ENCODE measurements around the gene HPCA.
A peak's percentile ranks its signal among the peaks of the same experiment; 100 is the strongest.

Gene HPCA

GRCh38 chr1:32863881-32864245 lies 22.4 kb upstream of the HPCA start:
- Histone ChIP-seq H3K36me3 (ENCODE audit: control insufficient read depth in 1 of 2, insufficient read depth in 2 of 2, low read length in 2 of 2) (peaks cover 11 to 26% of the 10 kb centered on the region in 2 donors), H3K9ac (ENCODE audit: low read depth in 1 of 2, low read length in 2 of 2) (no peak overlapping the region), H3K4me1 (ENCODE audit: control insufficient read depth in 1 of 2, insufficient read depth in 2 of 2, low read length in 2 of 2) (no peaks in the 10 kb centered on the region), H3K4me3 (ENCODE audit: low read depth in 1 of 2, low read length in 2 of 2) (no peak overlapping the region), H3K27me3 (ENCODE audit: control insufficient read depth in 1 of 2, insufficient read depth in 2 of 2, low read length in 2 of 2) (no peaks in the 10 kb centered on the region), H3K9me3 (ENCODE audit: control insufficient read depth in 1 of 2, low read length in 2 of 2) (no peaks in the 10 kb centered on the region), H3K27ac (ENCODE audit: low read depth, low read length) (no peak overlapping the region)

GRCh38 chr1:32864375-32865019 lies 21.8 kb upstream of the HPCA start:
- H3K27me3 ChIP-seq (ENCODE audit: control insufficient read depth in 1 of 2, insufficient read depth in 2 of 2, low read length in 2 of 2), result peaks cover 0 to 2% of the 10 kb centered on the region in 2 donors
- no peaks in the 10 kb centered on the region for H3K9me3 ChIP-seq (ENCODE audit: control insufficient read depth in 1 of 2, low read length in 2 of 2)
- H3K4me3 ChIP-seq (ENCODE audit: low read depth in 1 of 2, low read length in 2 of 2), result no peak overlapping the region
- H3K4me1 ChIP-seq (ENCODE audit: control insufficient read depth in 1 of 2, insufficient read depth in 2 of 2, low read length in 2 of 2), result no peaks in the 10 kb centered on the region
- no peak overlapping the region for H3K9ac ChIP-seq (ENCODE audit: low read depth in 1 of 2, low read length in 2 of 2)
- H3K36me3 ChIP-seq (ENCODE audit: control insufficient read depth in 1 of 2, insufficient read depth in 2 of 2, low read length in 2 of 2), result peaks cover 5 to 23% of the 10 kb centered on the region in 2 donors
- no peak overlapping the region for H3K27ac ChIP-seq (ENCODE audit: low read depth, low read length)

- Histone ChIP-seq H3K27me3 (ENCODE audit: control insufficient read depth in 1 of 2, insufficient read depth in 2 of 2, low read length in 2 of 2) (peaks cover 6 to 12% of the 10 kb centered on the region in 2 donors), H3K4me1 (ENCODE audit: control insufficient read depth in 1 of 2, insufficient read depth in 2 of 2, low read length in 2 of 2) (peaks cover 0 to 6% of the 10 kb centered on the region in 2 donors), H3K27ac (ENCODE audit: low read depth, low read length) (no peak overlapping the region)
Measured at GRCh38 chr1:32865639-32866405, 20.5 kb upstream of the HPCA start.

GRCh38 chr1:32867151-32867550 lies 19.1 kb upstream of the HPCA start:
- Histone ChIP-seq H3K36me3 (ENCODE audit: control insufficient read depth in 1 of 2, insufficient read depth in 2 of 2, low read length in 2 of 2) (peaks cover 0 to 15% of the 10 kb centered on the region in 2 donors), H3K27me3 (ENCODE audit: control insufficient read depth in 1 of 2, insufficient read depth in 2 of 2, low read length in 2 of 2) (peaks cover 16 to 24% of the 10 kb centered on the region in 2 donors), H3K9ac (ENCODE audit: low read depth in 1 of 2, low read length in 2 of 2) (no peak overlapping the region), H3K27ac (ENCODE audit: low read depth, low read length) (no peak overlapping the region), H3K4me1 (ENCODE audit: control insufficient read depth in 1 of 2, insufficient read depth in 2 of 2, low read length in 2 of 2) (peaks cover 0 to 10% of the 10 kb centered on the region in 2 donors), H3K9me3 (ENCODE audit: control insufficient read depth in 1 of 2, low read length in 2 of 2) (no peaks in the 10 kb centered on the region), H3K4me3 (ENCODE audit: low read depth in 1 of 2, low read length in 2 of 2) (no peak overlapping the region)

More at GRCh38 chr1:32865639-32866405, 20.5 kb upstream of the HPCA start:
- Histone ChIP-seq H3K9ac (ENCODE audit: low read depth in 1 of 2, low read length in 2 of 2) (no peak overlapping the region), H3K4me3 (ENCODE audit: low read depth in 1 of 2, low read length in 2 of 2) (no peak overlapping the region), H3K36me3 (ENCODE audit: control insufficient read depth in 1 of 2, insufficient read depth in 2 of 2, low read length in 2 of 2) (peaks cover 5 to 21% of the 10 kb centered on the region in 2 donors), H3K9me3 (ENCODE audit: control insufficient read depth in 1 of 2, low read length in 2 of 2) (no peaks in the 10 kb centered on the region)

- no peak overlapping the region for H3K27ac ChIP-seq (ENCODE audit: low read depth, low read length)
- no peak overlapping the region for H3K4me3 ChIP-seq (ENCODE audit: low read depth in 1 of 2, low read length in 2 of 2)
- peaks cover 17 to 24% of the 10 kb centered on the region in 2 donors for H3K27me3 ChIP-seq (ENCODE audit: control insufficient read depth in 1 of 2, insufficient read depth in 2 of 2, low read length in 2 of 2)
- no peak overlapping the region for H3K9ac ChIP-seq (ENCODE audit: low read depth in 1 of 2, low read length in 2 of 2)
- H3K36me3 ChIP-seq (ENCODE audit: control insufficient read depth in 1 of 2, insufficient read depth in 2 of 2, low read length in 2 of 2), result peaks cover 0 to 10% of the 10 kb centered on the region in 2 donors
- no peaks in the 10 kb centered on the region for H3K9me3 ChIP-seq (ENCODE audit: control insufficient read depth in 1 of 2, low read length in 2 of 2)
- H3K4me1 ChIP-seq (ENCODE audit: control insufficient read depth in 1 of 2, insufficient read depth in 2 of 2, low read length in 2 of 2), result peaks cover 0 to 10% of the 10 kb centered on the region in 2 donors
Measured at GRCh38 chr1:32867671-32868070, 18.6 kb upstream of the HPCA start.

GRCh38 chr1:32868085-32868484 lies 18.2 kb upstream of the HPCA start:
- Histone ChIP-seq H3K27me3 (ENCODE audit: control insufficient read depth in 1 of 2, insufficient read depth in 2 of 2, low read length in 2 of 2) (peaks cover 17 to 24% of the 10 kb centered on the region in 2 donors), H3K4me3 (ENCODE audit: low read depth in 1 of 2, low read length in 2 of 2) (no peak overlapping the region), H3K36me3 (ENCODE audit: control insufficient read depth in 1 of 2, insufficient read depth in 2 of 2, low read length in 2 of 2) (peaks cover 0 to 6% of the 10 kb centered on the region in 2 donors), H3K4me1 (ENCODE audit: control insufficient read depth in 1 of 2, insufficient read depth in 2 of 2, low read length in 2 of 2) (peaks cover 0 to 10% of the 10 kb centered on the region in 2 donors), H3K9ac (ENCODE audit: low read depth in 1 of 2, low read length in 2 of 2) (no peak overlapping the region), H3K9me3 (ENCODE audit: control insufficient read depth in 1 of 2, low read length in 2 of 2) (no peaks in the 10 kb centered on the region), H3K27ac (ENCODE audit: low read depth, low read length) (no peak overlapping the region)

- peaks cover 17 to 24% of the 10 kb centered on the region in 2 donors for H3K27me3 ChIP-seq (ENCODE audit: control insufficient read depth in 1 of 2, insufficient read depth in 2 of 2, low read length in 2 of 2)
- H3K27ac ChIP-seq (ENCODE audit: low read depth, low read length), result no peak overlapping the region
- peaks cover 0 to 10% of the 10 kb centered on the region in 2 donors for H3K4me1 ChIP-seq (ENCODE audit: control insufficient read depth in 1 of 2, insufficient read depth in 2 of 2, low read length in 2 of 2)
- H3K4me3 ChIP-seq (ENCODE audit: low read depth in 1 of 2, low read length in 2 of 2), result no peak overlapping the region
- H3K9me3 ChIP-seq (ENCODE audit: control insufficient read depth in 1 of 2, low read length in 2 of 2), result no peaks in the 10 kb centered on the region
- H3K9ac ChIP-seq (ENCODE audit: low read depth in 1 of 2, low read length in 2 of 2), result no peak overlapping the region
- H3K36me3 ChIP-seq (ENCODE audit: control insufficient read depth in 1 of 2, insufficient read depth in 2 of 2, low read length in 2 of 2), result no peaks in the 10 kb centered on the region
Measured at GRCh38 chr1:32868806-32869455, 17.4 kb upstream of the HPCA start.

- Histone ChIP-seq H3K36me3 (ENCODE audit: control insufficient read depth in 1 of 2, insufficient read depth in 2 of 2, low read length in 2 of 2) (no peaks in the 10 kb centered on the region), H3K9ac (ENCODE audit: low read depth in 1 of 2, low read length in 2 of 2) (no peak overlapping the region), H3K27ac (ENCODE audit: low read depth, low read length) (no peak overlapping the region), H3K4me1 (ENCODE audit: control insufficient read depth in 1 of 2, insufficient read depth in 2 of 2, low read length in 2 of 2) (peaks cover 0 to 10% of the 10 kb centered on the region in 2 donors), H3K4me3 (ENCODE audit: low read depth in 1 of 2, low read length in 2 of 2) (peak overlapping the region in 1 of 2 donors; percentile 28), H3K27me3 (ENCODE audit: control insufficient read depth in 1 of 2, insufficient read depth in 2 of 2, low read length in 2 of 2) (peaks cover 17 to 24% of the 10 kb centered on the region in 2 donors), H3K9me3 (ENCODE audit: control insufficient read depth in 1 of 2, low read length in 2 of 2) (no peaks in the 10 kb centered on the region)
Measured at GRCh38 chr1:32869923-32870614, 16.2 kb upstream of the HPCA start.

- H3K4me3 ChIP-seq (ENCODE audit: low read depth in 1 of 2, low read length in 2 of 2), result peak within 1 kb of the TSS; percentile 47 to 55
- H3K36me3 ChIP-seq (ENCODE audit: control insufficient read depth in 1 of 2, insufficient read depth in 2 of 2, low read length in 2 of 2), result no peaks in the 10 kb centered on the region
- no peak within 1 kb of the TSS for H3K27ac ChIP-seq (ENCODE audit: low read depth, low read length)
- H3K9me3 ChIP-seq (ENCODE audit: control insufficient read depth in 1 of 2, low read length in 2 of 2), result no peaks in the 10 kb centered on the region
- H3K4me1 ChIP-seq (ENCODE audit: control insufficient read depth in 1 of 2, insufficient read depth in 2 of 2, low read length in 2 of 2), result peaks cover 0 to 10% of the 10 kb centered on the region in 2 donors
- H3K27me3 ChIP-seq (ENCODE audit: control insufficient read depth in 1 of 2, insufficient read depth in 2 of 2, low read length in 2 of 2), result peaks cover 17 to 24% of the 10 kb centered on the region in 2 donors
- H3K9ac ChIP-seq (ENCODE audit: low read depth in 1 of 2, low read length in 2 of 2), result no peak within 1 kb of the TSS
Measured at GRCh38 chr1:32870615-32871363, 15.5 kb upstream of the HPCA start, which contains the start of gene FNDC5. Gene FNDC5, minus strand, starts transcription at chr1:32870912.

Data from duodenal mucosa (tissue), 2 donors.